ENCODE results near the gene GRID2. TPM values are rescaled to one million over a fixed set of nuclear protein-coding genes. Genes with fewer than 3 reads are reported as not detected.
A peak's percentile ranks its signal among the peaks of the same experiment; 100 is the strongest.

GRID2 gene
- total and polyA plus RNA-seq, 8 donors, result 0.14 to 0.36 (median 0.22) TPM

GRCh38 chr4:92344216-92344615, 40.5 kb downstream of the GRID2 start:
- ATAC-seq (no peak), DNase-seq (no peak)
- H3K27me3 ChIP-seq, result no peaks in the 10 kb centered on the region
- H3K9me3 ChIP-seq, result no peaks in the 10 kb centered on the region
- no peaks in the 10 kb centered on the region for H3K4me1 ChIP-seq
- H3K27ac ChIP-seq, result no peak overlapping the region
- no peak overlapping the region for H3K4me3 ChIP-seq
- intact Hi-C loops (cut with DNase I), result no loop called here
- TF ChIP-seq CTCF (IDR thresholded peaks at IDR 0.05), result no peak
- no peaks in the 10 kb centered on the region for H3K36me3 ChIP-seq

GRCh38 chr4:92346289-92346688, 42.5 kb downstream of the GRID2 start:
- Histone ChIP-seq H3K27ac (no peak overlapping the region), H3K36me3 (no peaks in the 10 kb centered on the region), H3K9me3 (no peaks in the 10 kb centered on the region), H3K4me1 (no peaks in the 10 kb centered on the region), H3K4me3 (no peak overlapping the region), H3K27me3 (no peaks in the 10 kb centered on the region)
- DNase-seq (no peak), ATAC-seq (no peak)
- TF ChIP-seq CTCF (IDR thresholded peaks at IDR 0.05), result no peak
- intact Hi-C loops (cut with DNase I), result no loop called here

DNA sequence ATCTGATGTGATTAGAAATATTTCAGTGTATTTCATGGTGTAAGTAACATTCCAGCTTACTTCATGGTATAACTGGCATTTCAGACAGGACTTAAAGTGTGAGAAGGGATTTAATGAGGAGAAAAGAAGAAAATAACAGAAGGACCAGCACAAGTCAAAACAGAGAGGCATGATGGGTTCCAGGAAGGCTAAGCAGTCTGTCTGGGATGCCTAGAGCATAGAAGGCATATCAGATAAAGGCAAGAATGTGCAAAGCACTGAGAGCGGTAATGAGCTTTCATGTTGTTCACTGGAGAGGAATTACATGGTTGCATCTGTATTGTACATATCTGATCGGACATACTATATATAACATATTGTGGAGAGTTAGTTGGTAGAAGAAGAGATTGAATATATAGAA, 54.2 kb downstream of the GRID2 start:
- intact Hi-C loops (cut with DNase I), result no loop called here
- no peaks in the 10 kb centered on the region for H3K9me3 ChIP-seq
- no peak overlapping the region for H3K27ac ChIP-seq
- no peaks in the 10 kb centered on the region for H3K4me1 ChIP-seq
- no peak overlapping the region for H3K4me3 ChIP-seq
- TF ChIP-seq CTCF (IDR thresholded peaks at IDR 0.05), result no peak
- no peaks in the 10 kb centered on the region for H3K36me3 ChIP-seq
- no peaks in the 10 kb centered on the region for H3K27me3 ChIP-seq
- ATAC-seq (no peak), DNase-seq (no peak)

DNA sequence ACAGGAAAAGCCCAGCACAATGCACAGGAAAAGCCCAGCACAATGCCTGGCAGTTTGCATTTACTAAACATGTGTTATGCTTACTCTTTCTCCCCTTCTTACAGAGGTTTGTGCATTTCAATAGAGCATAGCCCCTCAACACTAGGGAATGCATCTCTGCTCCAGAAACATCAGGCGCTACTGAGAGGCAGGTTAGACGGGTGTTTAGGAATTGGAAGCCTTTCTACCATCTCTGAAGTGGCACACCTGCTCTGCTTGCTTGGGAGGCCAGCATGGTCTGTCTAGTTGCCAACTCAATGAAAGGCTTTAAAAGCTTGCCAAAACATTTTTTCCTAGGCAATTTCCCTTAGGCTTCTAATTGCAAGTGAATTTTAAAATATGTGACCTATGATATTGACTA, 55.7 kb downstream of the GRID2 start:
- DNase-seq (no peak), ATAC-seq (no peak)
- intact Hi-C loops (cut with DNase I), result no loop called here
- Histone ChIP-seq H3K4me3 (no peak overlapping the region), H3K27ac (no peak overlapping the region), H3K9me3 (no peaks in the 10 kb centered on the region), H3K4me1 (no peaks in the 10 kb centered on the region), H3K36me3 (no peaks in the 10 kb centered on the region), H3K27me3 (no peaks in the 10 kb centered on the region)
- TF ChIP-seq CTCF (IDR thresholded peaks at IDR 0.05), result no peak

- Histone ChIP-seq H3K9me3 (no peaks in the 10 kb centered on the region), H3K4me1 (no peaks in the 10 kb centered on the region), H3K27ac (no peak overlapping the region), H3K4me3 (no peak overlapping the region), H3K27me3 (no peaks in the 10 kb centered on the region), H3K36me3 (no peaks in the 10 kb centered on the region)
- peak in 2 of 4 donors; percentile 31 to 33 for DNase-seq
- no peak for ATAC-seq
- TF ChIP-seq CTCF (IDR thresholded peaks at IDR 0.05), result no peak
- intact Hi-C loops (cut with DNase I), result no loop called here
Observed at GRCh38 chr4:92362028-92362427, 58.3 kb downstream of the GRID2 start.

Data from left lung (tissue), 10 donors.